HepG2 (cell line): Measurements from ENCODE around the gene TRNP1.

ENCODE experiments used
- ATF1 ChIP-seq: IDR thresholded peaks from 2 replicates; pipeline ENCODE4 v1.6.1; 2016; ENCODE audit warnings: mild to moderate bottlenecking, control low read depth
- NR2C2 ChIP-seq: sonication (generic); formaldehyde crosslinking; IDR thresholded peaks from 2 replicates; pipeline ENCODE4 v1.4.0; 2020; ENCODE audit warnings: missing genetic modification reagents, mild to moderate bottlenecking, moderate library complexity, borderline replicate concordance
- ZBTB10 ChIP-seq: sonication (generic); formaldehyde crosslinking; IDR thresholded peaks from 2 replicates; pipeline ENCODE4 v1.4.0; 2020; ENCODE audit warnings: missing genetic modification reagents, borderline replicate concordance
- ZNF335 ChIP-seq: sonication (generic); formaldehyde crosslinking; IDR thresholded peaks from 2 replicates; pipeline ENCODE4 v1.4.0; 2020; ENCODE audit warnings: missing genetic modification reagents

- TF ChIP-seq ZBTB10 (CRISPR knock-in tag) (no peak), ZNF335 (no peak), ATF1 (CRISPR knock-in tag) (no peak), NR2C2 (no peak)
These were observed 36.2 kb upstream of the TRNP1 start for GRCh38 chr1:26957306-26957705.
